K562 (cell line): Measurements from ENCODE around the gene SDK1. TPM values are rescaled to one million over a fixed set of nuclear protein-coding genes. Genes with fewer than 3 reads are reported as not detected.

Source experiments
- ATAC-seq: fragments of 200-7000 bp; cut with Tn5 transposase; 3 replicates; pipeline ENCODE4 v1.9.1; 2020; ENCODE audit warnings: moderate library complexity
- BruUV-seq: library from RNA; stranded (reverse); fragments of 400-500 nt; replicated peaks from 2 replicates; lab custom pipeline; 2021; lab: Mats Ljungman, UMichigan
- CTCF ChIA-PET: fragments of 300-600 bp; formaldehyde crosslinking; extraction: SDS; loops from one replicate; lab custom pipeline; 2021; ENCODE audit warnings: low intra/inter-chr PET ratio; lab: Yijun Ruan, JAX
- POLR2A ChIA-PET: fragments of 300-600, 350-650 bp; sonication (Branson Sonifier 250); formaldehyde crosslinking; extraction: SDS; loops from one replicate; lab custom pipeline; 2021; ENCODE audit warnings: antibody characterized with exemption, inconsistent platforms; lab: Yijun Ruan, JAX
- DNase-seq, 4 experiments: peaks; one replicate each; pipeline versions ENCODE4 v3.0.0 to v3.0.0-alpha.2; 2011 to 2018; ENCODE audit warnings: low spot score in 3 of 4, mixed read lengths in 3 of 4; ENCODE audit errors: extremely low read depth in 1 of 4
- FAIRE-seq: peaks from 2 replicates; lab custom pipeline; 2011; peaks lifted over from hg19 to GRCh38; lab: Jason Lieb, UNC
- H2AFZ ChIP-seq: 2 replicates; pipeline ENCODE4 v1.6.0; 2011; ENCODE audit warnings: low read depth, low read length, control low read depth, inconsistent platforms
- H3K27ac ChIP-seq: fragments of 200-600 bp; 3 replicates; pipeline ENCODE4 v1.8.0; 2011; ENCODE audit warnings: low read depth, mild to moderate bottlenecking, control low read depth, inconsistent platforms, low read length, moderate library complexity, mixed read lengths; ENCODE audit errors: extremely low read depth
- H3K27me3 ChIP-seq, 2 experiments: fragments of 300-600 bp in 1 of 2; 2 replicates in 1 of 2; 3 replicates in 1 of 2; pipeline versions ENCODE4 v1.6.0 to v1.8.0; 2011; ENCODE audit warnings: inconsistent platforms in 2 of 2, low read length in 2 of 2, mild to moderate bottlenecking in 1 of 2, mixed read lengths in 1 of 2, moderate library complexity in 1 of 2; ENCODE audit not compliant: control insufficient read depth in 2 of 2, insufficient read depth in 2 of 2
- H3K36me3 ChIP-seq: fragments of 300-600 bp; 3 replicates; pipeline ENCODE4 v1.8.0; 2011; ENCODE audit warnings: mild to moderate bottlenecking, low read length, inconsistent platforms; ENCODE audit not compliant: control insufficient read depth, insufficient read depth
- H3K4me1 ChIP-seq, 2 experiments: fragments of 200-600 bp in 1 of 2; replicated peaks in 1 of 2; 2 replicates in 1 of 2; 3 replicates in 1 of 2; pipeline versions ENCODE4 v1.5.1 to v1.8.0; 2011; ENCODE audit warnings: inconsistent platforms in 2 of 2, low read length in 2 of 2, mild to moderate bottlenecking in 1 of 2, mixed read lengths in 1 of 2, moderate library complexity in 1 of 2; ENCODE audit not compliant: control insufficient read depth in 2 of 2, insufficient read depth in 2 of 2
- H3K4me2 ChIP-seq: 2 replicates; pipeline ENCODE4 v1.6.1; 2011; ENCODE audit warnings: low read length, control low read depth, inconsistent platforms, mixed read lengths; ENCODE audit not compliant: insufficient read depth
- H3K4me3 ChIP-seq: fragments of 200-600 bp; sonication (generic), shearing (Covaris generic); 2 replicates; pipeline ENCODE4 v1.5.1; 2016; ENCODE audit warnings: control low read depth, inconsistent platforms
- H3K79me2 ChIP-seq: fragments of 200-600 bp; 3 replicates; pipeline ENCODE4 v1.8.0; 2011; ENCODE audit warnings: low read length, inconsistent platforms; ENCODE audit not compliant: control insufficient read depth, insufficient read depth
- H3K9ac ChIP-seq, 2 experiments: 2 replicates each; pipeline versions ENCODE4 v1.6.0 to v1.6.1; 2011; ENCODE audit warnings: low read depth in 2 of 2, low read length in 2 of 2, control low read depth in 1 of 2, inconsistent platforms in 1 of 2, mild to moderate bottlenecking in 1 of 2, mixed read lengths in 1 of 2; ENCODE audit not compliant: insufficient read depth in 1 of 2
- H3K9me1 ChIP-seq: one replicate; pipeline ENCODE4 v1.6.0; 2011; ENCODE audit warnings: inconsistent platforms, mild to moderate bottlenecking, low read length, moderate library complexity; ENCODE audit not compliant: control insufficient read depth, insufficient read depth
- H3K9me3 ChIP-seq: replicated peaks from 2 replicates; pipeline ENCODE4 v1.5.1; 2011; ENCODE audit warnings: low read depth, low read length, inconsistent platforms; ENCODE audit not compliant: control insufficient read depth, insufficient read depth
- H4K20me1 ChIP-seq: replicated peaks from 2 replicates; pipeline ENCODE4 v1.6.1; 2011; ENCODE audit warnings: low read length, inconsistent platforms, mixed read lengths; ENCODE audit not compliant: control insufficient read depth, insufficient read depth
- ARID3A ChIP-seq: IDR thresholded peaks from 2 replicates; pipeline ENCODE4 v1.6.1; 2012; ENCODE audit warnings: low read depth, low read length, improper control_type of control experiment, borderline replicate concordance
- BRCA1 ChIP-seq, 2 experiments: fragments of 450-650 bp in 1 of 2; sonication (generic) in 1 of 2; formaldehyde crosslinking in 1 of 2; IDR thresholded peaks; 2 replicates each; pipeline versions ENCODE4 v1.5.0 to v1.6.1; 2017 to 2020; ENCODE audit warnings: mild to moderate bottlenecking in 1 of 2, missing genetic modification reagents in 1 of 2
- CGGBP1 ChIP-seq: fragments of 250-450 bp; sonication (Bioruptor Pico); IDR thresholded peaks from 2 replicates; pipeline ENCODE4 v1.9.0; 2021; ENCODE audit warnings: mild to moderate bottlenecking
- GABPB2 ChIP-seq: fragments of 250-450 bp; sonication (Bioruptor Pico); conservative IDR thresholded peaks from 2 replicates; pipeline ENCODE4 v1.5.1; 2021; ENCODE audit warnings: mild to moderate bottlenecking
- GTF2B ChIP-seq: IDR thresholded peaks from 2 replicates; pipeline ENCODE4 v1.6.1; 2011; ENCODE audit not compliant: insufficient read length; ENCODE audit errors: extremely low read depth
- KLF10 ChIP-seq: fragments of 250-450 bp; sonication (Bioruptor Pico); IDR thresholded peaks from 2 replicates; pipeline ENCODE4 v1.6.1; 2021; ENCODE audit warnings: matching md5 sums
- MTA2 ChIP-seq: fragments of 450-650 bp; IDR thresholded peaks from 2 replicates; pipeline ENCODE4 v1.6.1; 2016; ENCODE audit warnings: low read depth
- NKRF ChIP-seq: fragments of 450-650 bp; IDR thresholded peaks from 2 replicates; pipeline ENCODE4 v1.6.1; 2016; ENCODE audit warnings: borderline replicate concordance
- SMAD3 ChIP-seq: fragments of 450-650 bp; formaldehyde crosslinking; conservative IDR thresholded peaks from 2 replicates; pipeline ENCODE4 v1.4.0; 2020; ENCODE audit warnings: mild to moderate bottlenecking
- ZBTB43 ChIP-seq: sonication (generic); formaldehyde crosslinking; IDR thresholded peaks from 2 replicates; pipeline ENCODE4 v1.8.0; 2023; ENCODE audit warnings: mild to moderate bottlenecking, missing genetic modification reagents
- WGBS: fragments of 100-300 bp; shearing (Covaris generic); methylation state at CpG from one replicate; pipeline ENCODE4 v1.1.6; 2016; ENCODE audit warnings: low coverage, mixed read lengths; ENCODE audit not compliant: insufficient coverage; ENCODE audit errors: missing lambda C conversion rate; 5-methylcytosine and 5-hydroxymethylcytosine counted together
- in situ Hi-C: fragments of 300-500 bp; cut with MboI; formaldehyde crosslinking; loops from 4 replicates; pipeline ENCODE4 v1.15.0; 2018; ENCODE audit warnings: inconsistent platforms, mixed read lengths
- intact Hi-C: fragments of 100-400 bp; cut with micrococcal nuclease; formaldehyde crosslinking; loops from 2 replicates; pipeline ENCODE4 v1.14.2; 2022
- polyA plus RNA-seq, 8 experiments: library from polyadenylated mRNA; depleted of rRNA in 4 of 8; stranded (reverse) in 5 of 8; unstranded in 3 of 8; fragments of >200 nt; fragmentation: Nextera tagmentation in 2 of 8; fragmentation: Illumina TruSeq in 1 of 8; extraction: Ambion mirVana in 2 of 8; extraction: Trizol in 1 of 8; gene quantifications; 2 replicates each; pipeline versions ENCODE4 v1.2.1 to v1.2.3, GENCODE V29; 2011 to 2014; ENCODE audit warnings: inconsistent platforms in 1 of 8, missing spikeins in 1 of 8
- total RNA-seq, 7 experiments: library from RNA; depleted of rRNA in 6 of 7; stranded (reverse); fragments of >200 nt in 6 of 7; fragmentation: Illumina TruSeq in 2 of 7; extraction: Trizol in 2 of 7; gene quantifications; 2 replicates each; pipeline versions ENCODE4 v1.2.1 to v1.2.3, GENCODE V29; 2011 to 2021; ENCODE audit warnings: low replicate concordance in 1 of 7

The SDK1 gene
- total and polyA plus RNA-seq, 9 of the 15 experiments (the other 6 are each of a cell fraction or from before 2014, with no cell fraction given), result 0.16 TPM; not detected in 8

- no peak for TF ChIP-seq ZBTB43
- TF ChIP-seq CGGBP1 (CRISPR knock-in tag), result no peak
- TF ChIP-seq GTF2B, result no peak
- TF ChIP-seq BRCA1 (IDR thresholded peaks at IDR 0.05), result no peak
- no peak for TF ChIP-seq BRCA1 (CRISPR knock-in tag; IDR thresholded peaks at IDR 0.05)
Measured at GRCh38 chr7:3430588-3430987, 129.5 kb downstream of the SDK1 start (continued).

- TF ChIP-seq SMAD3 (CRISPR knock-in tag), result no peak
- TF ChIP-seq MTA2, result no peak
- no peak for TF ChIP-seq KLF10 (CRISPR knock-in tag)
- TF ChIP-seq GABPB2 (CRISPR knock-in tag), result no peak
- no peak for TF ChIP-seq NKRF
- TF ChIP-seq ARID3A, result no peak
- ChIA-PET CTCF (no interaction called here), POLR2A (no interaction called here)
- no peak overlapping the region for H3K4me3 ChIP-seq
- in situ Hi-C loops (no loop called here), intact Hi-C loops (no loop called here)
- no peak overlapping the region for H3K4me2 ChIP-seq
- H3K9me1 ChIP-seq, result no peaks in the 10 kb centered on the region
- no peak overlapping the region for H3K27ac ChIP-seq
- DNase-seq (no peak), FAIRE-seq (no peak), ATAC-seq (no peak)
- H3K9ac ChIP-seq, result no peak overlapping the region
- H3K27me3 ChIP-seq, result 0 out of 5 replicates have a peak, but pooled peaks cover 0 to 3% of the 10 kb centered on the region in 2 experiments
- no peak overlapping the region for H2AFZ ChIP-seq
- 0% methylated on average over 1 of the region's 1 CpG for WGBS
- H3K4me1 ChIP-seq, result no peaks in the 10 kb centered on the region
- H3K9me3 ChIP-seq, result no peaks in the 10 kb centered on the region
- H4K20me1 ChIP-seq, result no peaks in the 10 kb centered on the region
- H3K79me2 ChIP-seq, result no peaks in the 10 kb centered on the region
- BruUV-seq, result no TSS peak
- H3K36me3 ChIP-seq, result no peaks in the 10 kb centered on the region
Measured at GRCh38 chr7:3431306-3431705, 130.3 kb downstream of the SDK1 start.
